HFF-Myc (cell line): ENCODE measurements around the gene TEKTIP1.

Experiments
- DNase-seq: peaks from one replicate; pipeline ENCODE4 v3.0.0-alpha.2; 2011; ENCODE audit warnings: low read depth; ENCODE audit errors: extremely low read depth
- H3K4me3 ChIP-seq: replicated peaks from 2 replicates; pipeline ENCODE4 v1.5.1; 2011; ENCODE audit warnings: low read depth, mild to moderate bottlenecking, control low read depth, low read length
- CTCF ChIP-seq: IDR thresholded peaks from 2 replicates; pipeline ENCODE4 v1.5.1; 2012; ENCODE audit warnings: mild to moderate bottlenecking, low read depth, low read length, control low read depth; ENCODE audit errors: missing control alignments

The TEKTIP1 gene

GRCh38 chr19:3494559-3494958, 44.4 kb upstream of the TEKTIP1 start:
- TF ChIP-seq CTCF = no peak
- no peak overlapping the region for H3K4me3 ChIP-seq
- DNase-seq = no peak

- no peak overlapping the region for H3K4me3 ChIP-seq
- no peak for TF ChIP-seq CTCF
Observed at GRCh38 chr19:3496392-3497273, 42.3 kb upstream of the TEKTIP1 start.

GRCh38 chr19:3497757-3498520, 41.0 kb upstream of the TEKTIP1 start:
- no peak overlapping the region for H3K4me3 ChIP-seq
- no peak for TF ChIP-seq CTCF
- no peak for DNase-seq

More at GRCh38 chr19:3496392-3497273, 42.3 kb upstream of the TEKTIP1 start:
- DNase-seq = no peak

- DNase-seq = no peak
- TF ChIP-seq CTCF = no peak
- H3K4me3 ChIP-seq = peak overlapping the region; percentile 100
Observed at GRCh38 chr19:3499738-3500428, 39.1 kb upstream of the TEKTIP1 start.

GRCh38 chr19:3500429-3501101, 38.4 kb upstream of the TEKTIP1 start, which contains the start of gene DOHH:
Gene DOHH (minus strand): TSS chr19:3500674. CDS start chr19:3496814, 3,860 bp downstream.
- peak within 1 kb of the TSS; percentile 100 for H3K4me3 ChIP-seq
- peak; percentile 97 for DNase-seq
- no peak for TF ChIP-seq CTCF

- no peak for TF ChIP-seq CTCF
- no peak for DNase-seq
- no peak overlapping the region for H3K4me3 ChIP-seq
Observed at GRCh38 chr19:3501780-3502179, 37.2 kb upstream of the TEKTIP1 start.
